Tibial artery (tissue), 4 donors: ENCODE measurements around the gene CDYL2.

Experiments used
- DNase-seq, 2 donors: peaks; one replicate each; pipeline ENCODE4 v3.0.0-alpha.2; 2019
- H3K27ac ChIP-seq, 2 donors: fragments of 200-600 bp; sonication (generic) in 1 of 2; 1 replicate in 1 of 2; 2 replicates in 1 of 2; pipeline ENCODE4 v1.5.1; 2018 to 2019; ENCODE audit warnings: mild to moderate bottlenecking in 1 of 2
- H3K27me3 ChIP-seq, 2 donors: fragments of 200-600 bp; sonication (generic) in 1 of 2; one replicate each; pipeline versions ENCODE4 v1.5.1 to v1.6.0; 2016 to 2019
- H3K36me3 ChIP-seq, 3 donors: fragments of 200-600 bp; sonication (generic) in 2 of 3; one replicate each; pipeline ENCODE4 v1.5.1; 2016 to 2019; ENCODE audit warnings: mild to moderate bottlenecking in 2 of 3
- H3K4me1 ChIP-seq, 4 donors: fragments of 200-600 bp; sonication (generic) in 2 of 4; 1 replicate in 3 of 4; 2 replicates in 1 of 4; pipeline ENCODE4 v1.5.1; 2016 to 2019
- H3K4me3 ChIP-seq, 2 donors: fragments of 200-600 bp; sonication (generic) in 1 of 2; 1 replicate in 1 of 2; 2 replicates in 1 of 2; pipeline ENCODE4 v1.5.1; 2018 to 2019; ENCODE audit warnings: mild to moderate bottlenecking in 2 of 2
- H3K9me3 ChIP-seq, 3 donors: fragments of 200-600 bp; sonication (generic) in 1 of 3; one replicate each; pipeline ENCODE4 v1.5.1; 2016 to 2019
- intact Hi-C: fragments of 100-400 bp; cut with DNase I; formaldehyde crosslinking; loops from one replicate; pipeline ENCODE4 v1.15.0; 2023; ENCODE audit warnings: low total_unique reads
- TF ChIP-seq, protein P1 (sequence below), 2 experiments: fragments of 200-600 bp in 1 of 2; fragments of 450-650 bp in 1 of 2; IDR thresholded peaks; one replicate each; pipeline ENCODE4 v1.5.1; 2017 to 2019; ENCODE audit warnings: antibody characterized with exemption in 2 of 2, mild to moderate bottlenecking in 1 of 2, moderate library complexity in 1 of 2

The CDYL2 gene

DNA sequence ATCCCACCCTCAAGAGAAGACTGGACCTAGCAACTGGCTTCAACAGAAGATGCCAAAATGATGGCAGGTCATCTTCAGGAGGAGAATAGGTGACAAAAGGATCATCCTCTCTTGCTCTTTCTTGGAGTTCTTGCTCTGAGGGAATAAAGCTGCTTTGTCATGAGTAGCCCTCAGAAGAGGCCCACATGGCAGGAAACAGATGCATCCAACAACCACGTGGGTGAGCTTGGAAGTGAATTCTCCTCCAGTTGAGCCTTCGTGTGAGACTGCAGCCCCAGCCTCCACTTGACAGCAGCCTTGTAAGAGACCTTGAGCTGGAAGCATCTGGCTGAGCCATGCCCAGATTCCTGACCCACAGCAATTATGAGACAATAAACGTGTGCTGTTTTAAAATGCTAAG lies 176.1 kb downstream of the CDYL2 start:
- H3K27ac ChIP-seq, result no peak overlapping the region
- no peak for DNase-seq
- no peak overlapping the region for H3K4me3 ChIP-seq
- H3K36me3 ChIP-seq, result peaks cover 0 to 20% (median 0%) of the 10 kb centered on the region in 3 donors
- H3K4me1 ChIP-seq, result no peaks in the 10 kb centered on the region
- TF ChIP-seq, protein P1, sequence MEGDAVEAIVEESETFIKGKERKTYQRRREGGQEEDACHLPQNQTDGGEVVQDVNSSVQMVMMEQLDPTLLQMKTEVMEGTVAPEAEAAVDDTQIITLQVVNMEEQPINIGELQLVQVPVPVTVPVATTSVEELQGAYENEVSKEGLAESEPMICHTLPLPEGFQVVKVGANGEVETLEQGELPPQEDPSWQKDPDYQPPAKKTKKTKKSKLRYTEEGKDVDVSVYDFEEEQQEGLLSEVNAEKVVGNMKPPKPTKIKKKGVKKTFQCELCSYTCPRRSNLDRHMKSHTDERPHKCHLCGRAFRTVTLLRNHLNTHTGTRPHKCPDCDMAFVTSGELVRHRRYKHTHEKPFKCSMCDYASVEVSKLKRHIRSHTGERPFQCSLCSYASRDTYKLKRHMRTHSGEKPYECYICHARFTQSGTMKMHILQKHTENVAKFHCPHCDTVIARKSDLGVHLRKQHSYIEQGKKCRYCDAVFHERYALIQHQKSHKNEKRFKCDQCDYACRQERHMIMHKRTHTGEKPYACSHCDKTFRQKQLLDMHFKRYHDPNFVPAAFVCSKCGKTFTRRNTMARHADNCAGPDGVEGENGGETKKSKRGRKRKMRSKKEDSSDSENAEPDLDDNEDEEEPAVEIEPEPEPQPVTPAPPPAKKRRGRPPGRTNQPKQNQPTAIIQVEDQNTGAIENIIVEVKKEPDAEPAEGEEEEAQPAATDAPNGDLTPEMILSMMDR (IDR thresholded peaks at IDR 0.05), result no peak
- no peaks in the 10 kb centered on the region for H3K27me3 ChIP-seq
- intact Hi-C loops, result no loop called here
- peaks cover 0 to 16% (median 0%) of the 10 kb centered on the region in 3 donors for H3K9me3 ChIP-seq

DNA sequence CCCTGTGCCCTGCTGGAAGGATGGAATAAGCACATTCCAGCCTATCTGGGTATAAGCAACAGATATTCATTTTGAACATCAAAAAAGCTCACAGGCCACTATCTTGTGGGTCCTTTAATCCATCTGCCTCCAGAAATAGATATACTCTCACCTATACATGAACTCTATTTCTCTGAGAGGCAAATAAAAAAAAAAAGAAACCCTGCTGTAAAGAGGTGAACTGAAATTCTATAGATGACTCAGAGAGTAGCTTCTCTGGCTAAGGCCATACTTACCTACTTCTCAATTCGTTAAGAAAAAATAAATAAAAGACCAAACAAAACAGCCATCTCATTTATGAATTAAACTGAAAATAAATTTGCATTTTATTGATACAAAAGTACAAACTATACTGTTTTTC lies 177.3 kb downstream of the CDYL2 start:
- DNase-seq, result no peak
- intact Hi-C loops, result no loop called here
- H3K4me1 ChIP-seq, result no peaks in the 10 kb centered on the region
- H3K27me3 ChIP-seq, result no peaks in the 10 kb centered on the region
- TF ChIP-seq, protein P1 (IDR thresholded peaks at IDR 0.05), result no peak
- peaks cover 0 to 12% (median 0%) of the 10 kb centered on the region in 3 donors for H3K36me3 ChIP-seq
- peaks cover 0 to 16% (median 0%) of the 10 kb centered on the region in 3 donors for H3K9me3 ChIP-seq
- H3K27ac ChIP-seq, result no peak overlapping the region
- H3K4me3 ChIP-seq, result no peak overlapping the region

DNA sequence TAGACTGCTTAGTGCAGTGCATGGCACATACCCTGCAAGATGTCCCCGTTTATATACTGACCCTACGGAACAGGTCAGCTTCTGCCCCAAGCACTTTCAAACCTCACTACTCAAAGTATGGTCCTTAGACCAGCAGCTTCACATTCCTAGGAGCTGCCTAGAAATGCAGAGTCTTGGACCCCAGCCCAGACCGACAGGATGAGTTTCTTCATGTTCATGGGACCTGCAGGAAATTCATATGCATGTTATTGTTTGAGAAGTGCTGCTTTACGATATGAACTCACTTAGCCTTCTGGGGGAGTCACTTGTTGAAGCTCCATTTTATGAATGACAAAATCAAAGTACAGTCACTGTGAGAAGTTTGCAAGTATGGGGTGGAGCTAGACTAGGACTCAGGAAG lies 181.0 kb downstream of the CDYL2 start:
- TF ChIP-seq, protein P1 (IDR thresholded peaks at IDR 0.05), result no peak
- DNase-seq, result no peak
- intact Hi-C loops, result no loop called here
- Histone ChIP-seq H3K4me1 (no peaks in the 10 kb centered on the region), H3K36me3 (peaks cover 0 to 5% (median 0%) of the 10 kb centered on the region in 3 donors), H3K27me3 (no peaks in the 10 kb centered on the region), H3K27ac (no peak overlapping the region), H3K9me3 (peaks cover 0 to 15% (median 0%) of the 10 kb centered on the region in 3 donors), H3K4me3 (no peak overlapping the region)

DNA sequence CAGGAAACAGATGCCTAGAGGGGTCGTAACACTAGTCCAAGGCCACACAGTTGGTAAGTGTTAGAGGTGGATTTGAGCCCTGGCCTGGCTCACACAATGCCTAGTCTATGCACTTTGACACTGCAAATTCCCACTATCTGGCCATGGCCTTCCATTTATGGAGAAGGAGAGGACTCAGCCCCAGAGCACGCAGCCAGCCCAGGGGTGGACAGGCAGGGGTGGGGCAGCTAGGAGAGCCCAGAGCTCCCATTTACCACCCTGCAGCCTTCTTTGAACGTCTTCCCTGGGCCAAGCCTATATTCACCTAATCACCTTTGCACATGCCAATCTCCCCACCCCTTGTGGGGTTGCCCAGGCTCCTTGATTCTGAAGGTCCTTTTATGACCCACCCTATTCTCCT lies 182.4 kb downstream of the CDYL2 start:
- intact Hi-C loops, result no loop called here
- Histone ChIP-seq H3K9me3 (peaks cover 0 to 13% (median 0%) of the 10 kb centered on the region in 3 donors), H3K36me3 (no peaks in the 10 kb centered on the region), H3K27me3 (no peaks in the 10 kb centered on the region), H3K4me1 (no peaks in the 10 kb centered on the region), H3K4me3 (no peak overlapping the region), H3K27ac (no peak overlapping the region)
- TF ChIP-seq, protein P1 (IDR thresholded peaks at IDR 0.05), result no peak
- no peak for DNase-seq

DNA sequence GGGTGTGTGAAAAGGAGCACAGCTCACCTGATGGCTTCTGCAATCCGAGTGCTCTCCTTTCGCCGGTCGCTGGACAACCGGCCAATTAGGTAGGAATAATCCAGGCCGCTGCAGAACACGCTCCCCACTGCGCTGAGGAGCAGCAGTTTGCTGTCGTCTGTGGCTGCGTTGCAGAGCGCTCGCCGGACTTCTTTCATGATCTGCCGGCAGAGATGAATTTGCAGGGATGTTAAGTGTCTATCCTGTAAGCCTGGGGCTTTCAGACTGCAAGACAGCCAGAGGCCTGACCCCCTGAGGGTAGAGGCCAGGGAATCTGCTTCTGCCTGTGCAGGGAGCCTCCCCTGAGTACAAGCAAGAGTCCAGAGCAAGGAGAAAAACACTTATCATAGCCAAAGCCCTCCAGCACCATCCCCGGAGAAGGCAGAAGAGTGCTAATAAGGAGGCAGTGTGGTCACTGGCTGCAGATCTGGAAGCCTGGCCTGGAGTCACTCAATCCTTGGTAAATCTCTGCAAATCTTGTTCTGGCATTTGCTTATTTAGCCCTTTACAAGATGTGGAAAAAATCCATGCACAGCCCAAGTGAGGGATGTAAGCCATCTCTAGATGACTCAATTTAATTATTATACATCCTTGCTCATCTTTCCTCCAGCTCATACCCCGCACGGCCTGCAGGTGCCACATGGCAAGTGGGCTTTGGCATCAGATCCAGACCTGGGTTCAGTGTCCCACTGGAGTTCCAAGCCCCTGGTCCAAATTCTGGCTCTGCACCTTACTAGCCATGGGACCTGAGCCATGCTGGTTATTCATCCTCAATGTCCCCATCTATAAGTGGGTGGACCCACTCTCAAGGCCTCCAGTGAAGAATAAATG lies 183.4 kb downstream of the CDYL2 start:
- Histone ChIP-seq H3K4me3 (no peak overlapping the region), H3K4me1 (no peaks in the 10 kb centered on the region), H3K36me3 (no peaks in the 10 kb centered on the region), H3K9me3 (peaks cover 0 to 13% (median 0%) of the 10 kb centered on the region in 3 donors), H3K27me3 (no peaks in the 10 kb centered on the region), H3K27ac (no peak overlapping the region)
- no peak for DNase-seq
- TF ChIP-seq, protein P1 (IDR thresholded peaks at IDR 0.05), result no peak
- intact Hi-C loops, result no loop called here
